ENCODE measurements around the gene S100A13. TPM values are rescaled to one million over a fixed set of nuclear protein-coding genes. Genes with fewer than 3 reads are reported as not detected.
"Not testable (repeated sequence)": the region's sequence is repeated elsewhere in the genome, so short reads cannot be mapped to it uniquely, and the experiment has no call there.

Gene S100A13
- total RNA-seq, result 10 to 100 TPM; 64.2 to 82.9 TPM

- peaks cover 6 to 35% of the 10 kb centered on the region in 2 donors for H3K4me1 ChIP-seq (ENCODE audit: control insufficient read depth in 1 of 2, low read depth in 2 of 2)
- no peaks in the 10 kb centered on the region for H3K9me3 ChIP-seq
- peak within 1 kb of the TSS; percentile 84 to 91 for H3K27ac ChIP-seq
- H3K27me3 ChIP-seq (replicated peaks; ENCODE audit: insufficient read depth), result no peaks in the 10 kb centered on the region
- H3K36me3 ChIP-seq, result no peaks in the 10 kb centered on the region
- H3K4me3 ChIP-seq, result peak within 1 kb of the TSS; percentile 79
- DNase-seq (ENCODE audit: low spot score) (peak; percentile 30), ATAC-seq (ENCODE audit: insufficient number of reproducible peaks, low FRiP score, low read depth) (no peak)
- TF ChIP-seq CTCF (IDR thresholded peaks at IDR 0.05), result peak; percentile 56
Measured at GRCh38 chr1:153626904-153627714, at the start of gene S100A13. Gene S100A13 (minus strand): TSS chr1:153627505. CDS start chr1:153626472, 1,033 bp downstream.

DNA sequence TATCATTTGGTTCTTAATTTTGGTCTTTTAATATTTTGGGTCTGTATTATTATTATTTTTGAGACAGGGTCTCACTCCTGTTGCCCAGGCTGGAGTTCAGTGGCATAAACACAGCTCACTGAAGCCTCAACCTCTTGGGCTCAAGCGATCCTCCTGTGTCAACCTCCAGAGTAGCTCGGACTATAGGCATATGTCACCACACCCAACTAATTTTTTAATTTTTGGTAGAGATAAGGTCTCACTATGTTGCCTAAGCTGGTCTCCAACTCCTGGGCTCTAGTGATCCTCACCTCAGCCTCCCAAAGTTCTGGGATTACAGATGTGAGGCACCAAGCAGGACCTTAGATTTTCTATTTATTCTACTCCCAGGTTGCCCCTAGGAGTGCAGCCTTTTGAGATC is 46.2 kb upstream of the S100A13 start:
- H3K4me3 ChIP-seq, result no peak overlapping the region
- peaks cover 13 to 24% of the 10 kb centered on the region in 2 donors for H3K4me1 ChIP-seq (ENCODE audit: control insufficient read depth in 1 of 2, low read depth in 2 of 2)
- TF ChIP-seq CTCF (IDR thresholded peaks at IDR 0.05), result no peak
- no peak for DNase-seq (ENCODE audit: low spot score)
- ATAC-seq (ENCODE audit: insufficient number of reproducible peaks, low FRiP score, low read depth), result no peak
- no peaks in the 10 kb centered on the region for H3K9me3 ChIP-seq
- H3K36me3 ChIP-seq, result peaks cover 6% of the 10 kb centered on the region
- no peak overlapping the region for H3K27ac ChIP-seq
- no peaks in the 10 kb centered on the region for H3K27me3 ChIP-seq (replicated peaks; ENCODE audit: insufficient read depth)

DNA sequence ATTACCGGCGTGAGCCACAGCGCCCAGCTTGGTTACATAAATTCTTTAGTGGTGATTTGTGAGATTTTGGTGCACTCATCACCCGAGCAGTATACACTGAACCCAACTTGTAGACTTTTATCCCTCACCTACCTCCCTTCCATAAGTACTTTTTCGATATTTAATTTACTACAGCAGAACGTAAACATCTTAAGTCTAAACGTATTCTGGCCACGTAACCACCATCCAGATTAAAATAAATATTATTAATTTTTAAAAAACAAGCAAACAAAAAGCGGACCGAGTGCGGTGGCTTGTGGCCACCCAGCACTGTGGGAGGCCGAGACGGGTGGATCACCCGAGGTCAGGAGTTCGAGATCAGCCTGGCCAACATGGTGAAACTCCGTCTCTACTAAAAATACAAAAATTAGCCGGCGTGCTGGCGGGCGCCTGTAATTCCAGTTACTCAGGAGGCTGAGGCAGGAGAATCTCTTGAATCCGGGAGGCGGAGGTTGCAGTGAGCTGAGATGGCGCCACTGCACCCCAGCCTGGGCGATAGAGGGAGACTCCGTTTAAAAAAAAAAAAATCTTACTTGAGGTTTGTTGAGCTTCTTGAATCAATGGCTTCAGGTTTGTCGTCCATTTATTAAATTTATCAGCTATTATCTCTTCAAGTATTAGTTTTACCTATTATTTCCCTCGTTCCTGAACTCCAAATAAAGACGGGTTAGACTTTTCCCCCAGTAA is 44.5 kb upstream of the S100A13 start:
- peak; percentile 52 for ATAC-seq (ENCODE audit: insufficient number of reproducible peaks, low FRiP score, low read depth)
- not testable (repeated sequence) for H3K9me3 ChIP-seq; DNase-seq (ENCODE audit: low spot score); H3K27me3 ChIP-seq (replicated peaks; ENCODE audit: insufficient read depth)
- peaks cover 23% of the 10 kb centered on the region for H3K36me3 ChIP-seq
- H3K4me3 ChIP-seq, result peak overlapping the region; percentile 91
- H3K27ac ChIP-seq, result peak overlapping the region; percentile 64 to 79
- H3K4me1 ChIP-seq (ENCODE audit: control insufficient read depth in 1 of 2, low read depth in 2 of 2), result peaks cover 13 to 24% of the 10 kb centered on the region in 2 donors

GRCh38 chr1:153670859-153671627 is 43.7 kb upstream of the S100A13 start, which contains the start of gene ILF2:
Gene ILF2 (minus strand): TSS chr1:153670993. CDS start chr1:153670922, 71 bp downstream.
- peak within 1 kb of the TSS; percentile 82 to 91 for H3K27ac ChIP-seq
- H3K4me1 ChIP-seq (ENCODE audit: control insufficient read depth in 1 of 2, low read depth in 2 of 2), result peaks cover 13 to 24% of the 10 kb centered on the region in 2 donors
- H3K36me3 ChIP-seq, result peaks cover 30% of the 10 kb centered on the region
- H3K9me3 ChIP-seq, result no peaks in the 10 kb centered on the region
- H3K4me3 ChIP-seq, result peak within 1 kb of the TSS; percentile 91
- no peaks in the 10 kb centered on the region for H3K27me3 ChIP-seq (replicated peaks; ENCODE audit: insufficient read depth)
- no peak for TF ChIP-seq CTCF (IDR thresholded peaks at IDR 0.05)
- DNase-seq (ENCODE audit: low spot score), result peak; percentile 90
- ATAC-seq (ENCODE audit: insufficient number of reproducible peaks, low FRiP score, low read depth), result peak; percentile 99

DNA sequence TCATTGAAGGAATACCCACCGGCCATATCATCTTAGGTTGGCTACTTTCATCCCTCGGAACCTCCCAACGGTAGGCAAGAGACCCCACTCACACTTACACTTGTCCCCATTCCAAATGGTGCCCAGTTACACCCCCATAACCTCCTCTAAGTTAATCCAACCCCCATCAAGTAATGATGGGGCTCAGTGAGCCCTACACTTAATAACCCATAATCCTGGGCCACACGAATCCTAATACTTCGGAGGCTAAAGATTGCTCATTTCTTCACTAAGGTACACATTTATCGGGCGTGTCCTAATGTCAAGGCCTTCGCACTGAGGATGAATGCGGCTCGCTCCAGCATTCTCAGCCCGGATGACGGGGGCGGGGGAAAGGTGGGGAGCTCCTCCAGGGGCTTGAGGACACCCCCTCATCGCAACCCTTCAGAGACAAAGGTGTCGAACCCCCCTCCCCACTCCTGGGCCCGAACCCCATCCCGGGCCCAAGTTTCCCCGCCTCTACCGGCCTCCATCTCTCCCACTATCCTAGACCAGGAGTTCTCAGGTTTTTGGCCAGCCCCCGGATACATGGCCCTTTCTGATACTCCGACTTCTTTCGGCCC is 43.1 kb upstream of the S100A13 start:
- no peak for DNase-seq (ENCODE audit: low spot score)
- TF ChIP-seq CTCF (IDR thresholded peaks at IDR 0.05), result no peak
- Histone ChIP-seq H3K27me3 (replicated peaks; ENCODE audit: insufficient read depth) (no peaks in the 10 kb centered on the region), H3K27ac (peak overlapping the region; percentile 82 to 91), H3K36me3 (peaks cover 37% of the 10 kb centered on the region), H3K9me3 (no peaks in the 10 kb centered on the region), H3K4me1 (ENCODE audit: control insufficient read depth in 1 of 2, low read depth in 2 of 2) (peaks cover 13 to 24% of the 10 kb centered on the region in 2 donors), H3K4me3 (peak overlapping the region; percentile 91)
- peak; percentile 1 for ATAC-seq (ENCODE audit: insufficient number of reproducible peaks, low FRiP score, low read depth)
